GM13977 (cell line): ENCODE data around the gene RNF11.

Experiments used
- DNase-seq: peaks from one replicate; pipeline ENCODE4 v3.0.0; 2012; ENCODE audit warnings: low spot score
- CTCF ChIP-seq: IDR thresholded peaks from 2 replicates; pipeline ENCODE4 v1.5.1; 2012; ENCODE audit warnings: mild to moderate bottlenecking, control low read depth; ENCODE audit not compliant: insufficient read depth; ENCODE audit errors: extremely low read depth, missing control alignments
- in situ Hi-C: fragments of 300-500 bp; cut with MboI; formaldehyde crosslinking; loops from one replicate; pipeline ENCODE4 v1.12.0; 2022; ENCODE audit warnings: low sequenced_read_pairs, low pct_unique_long_range_greater_than_20kb, mixed read lengths, inconsistent platforms; ENCODE audit not compliant: unreplicated experiment

RNF11 gene

GRCh38 chr1:51237351-51238033, 1.4 kb downstream of the RNF11 start:
- in situ Hi-C loops: no loop called here
- no peak for DNase-seq
- no peak for TF ChIP-seq CTCF

- DNase-seq: no peak
- TF ChIP-seq CTCF: no peak
- in situ Hi-C loops: no loop called here
These were observed 1.9 kb downstream of the RNF11 start for GRCh38 chr1:51238034-51238403.

DNA sequence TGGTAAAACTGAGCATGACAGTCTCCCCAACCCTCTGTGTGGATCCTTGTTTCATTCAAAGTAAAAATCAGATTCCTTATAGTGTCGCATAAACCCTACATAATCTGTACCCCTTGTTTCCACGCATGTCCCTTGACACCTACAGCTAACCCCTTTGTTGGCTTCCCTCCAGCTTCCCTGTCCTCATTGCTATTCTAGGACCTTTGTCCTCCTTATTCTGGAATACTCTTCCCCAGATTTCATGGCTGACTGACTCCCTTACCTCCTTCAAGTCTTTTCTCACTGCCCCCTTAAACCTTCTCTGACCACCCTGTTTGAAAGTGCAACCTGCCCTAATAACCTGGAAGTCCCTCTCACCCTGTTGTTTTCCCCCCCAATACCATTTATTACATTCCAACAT, 4.0 kb downstream of the RNF11 start:
- in situ Hi-C loops: no loop called here
- no peak for DNase-seq
- TF ChIP-seq CTCF: no peak

GRCh38 chr1:51241119-51241518, 5.0 kb downstream of the RNF11 start:
- TF ChIP-seq CTCF: no peak
- DNase-seq: no peak
- in situ Hi-C loops: no loop called here

DNA sequence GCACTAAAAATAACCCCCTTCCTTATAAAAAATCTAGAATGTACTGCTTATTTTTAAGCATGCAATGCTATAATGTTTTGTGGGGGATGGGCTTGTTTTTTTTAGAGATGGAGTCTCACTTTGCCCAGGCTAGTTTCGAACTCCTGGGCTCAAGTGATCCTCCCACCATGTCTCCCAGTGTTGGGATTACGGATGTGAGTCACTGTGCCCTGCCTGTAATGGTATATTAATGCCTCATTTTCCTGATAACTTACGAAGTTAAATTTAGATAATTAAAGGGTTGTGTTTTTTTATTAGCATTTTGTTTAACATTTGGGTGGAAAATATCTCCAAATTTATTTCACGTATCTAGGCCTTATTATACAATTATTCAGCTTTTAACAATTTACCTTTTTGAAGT, 6.5 kb downstream of the RNF11 start:
- no peak for TF ChIP-seq CTCF
- in situ Hi-C loops: no loop called here
- no peak for DNase-seq

DNA sequence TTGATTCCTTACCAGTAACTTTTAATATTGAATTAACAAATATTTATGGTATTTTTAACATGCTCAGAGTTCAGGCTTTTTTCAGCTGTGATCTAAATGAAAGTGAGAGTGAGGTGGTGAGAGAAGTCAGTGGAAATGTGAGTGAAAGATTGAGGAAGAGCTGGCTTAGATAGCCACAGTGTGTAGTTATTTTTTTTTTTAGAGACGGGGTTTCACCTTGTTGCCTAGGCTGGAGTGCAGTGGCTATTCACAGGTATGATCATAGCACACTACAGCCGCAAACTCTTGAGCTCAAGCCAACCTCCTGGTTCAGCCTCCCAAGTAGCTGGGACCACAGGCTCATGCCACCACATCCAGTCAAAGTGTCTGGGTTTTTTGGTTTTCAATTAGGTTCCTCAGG, 10.9 kb downstream of the RNF11 start:
- DNase-seq: peak; percentile 68
- TF ChIP-seq CTCF: no peak
- in situ Hi-C loops: no loop called here
